ENCODE data around the gene CSK.
A peak's percentile ranks its signal among the peaks of the same experiment; 100 is the strongest.

Gene CSK

DNA sequence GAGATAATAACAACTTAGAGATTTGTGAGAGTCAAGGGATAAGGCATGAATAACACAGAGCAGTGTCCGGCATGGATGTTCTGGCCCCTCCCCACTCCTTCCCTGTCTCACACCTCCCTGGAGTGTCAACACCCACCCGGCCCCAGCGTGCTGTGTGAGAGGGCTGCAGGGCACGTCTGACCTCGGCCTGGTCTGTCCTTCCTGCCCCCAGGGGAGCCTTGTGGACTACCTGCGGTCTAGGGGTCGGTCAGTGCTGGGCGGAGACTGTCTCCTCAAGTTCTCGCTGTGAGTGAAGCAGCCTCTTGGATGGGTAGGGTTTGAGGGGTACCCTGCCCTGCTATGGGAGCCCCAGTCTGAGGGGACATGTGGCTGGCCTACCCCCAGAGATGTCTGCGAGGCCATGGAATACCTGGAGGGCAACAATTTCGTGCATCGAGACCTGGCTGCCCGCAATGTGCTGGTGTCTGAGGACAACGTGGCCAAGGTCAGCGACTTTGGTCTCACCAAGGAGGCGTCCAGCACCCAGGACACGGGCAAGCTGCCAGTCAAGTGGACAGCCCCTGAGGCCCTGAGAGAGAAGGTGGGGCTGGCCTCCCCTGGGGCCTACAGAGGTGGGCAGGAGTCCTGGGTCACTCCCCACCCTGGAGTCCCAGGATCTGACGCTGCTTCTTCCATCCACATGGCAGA lies 19.6 kb downstream of the CSK start:
- DNase-seq (ENCODE audit: low spot score), result no peak

DNA sequence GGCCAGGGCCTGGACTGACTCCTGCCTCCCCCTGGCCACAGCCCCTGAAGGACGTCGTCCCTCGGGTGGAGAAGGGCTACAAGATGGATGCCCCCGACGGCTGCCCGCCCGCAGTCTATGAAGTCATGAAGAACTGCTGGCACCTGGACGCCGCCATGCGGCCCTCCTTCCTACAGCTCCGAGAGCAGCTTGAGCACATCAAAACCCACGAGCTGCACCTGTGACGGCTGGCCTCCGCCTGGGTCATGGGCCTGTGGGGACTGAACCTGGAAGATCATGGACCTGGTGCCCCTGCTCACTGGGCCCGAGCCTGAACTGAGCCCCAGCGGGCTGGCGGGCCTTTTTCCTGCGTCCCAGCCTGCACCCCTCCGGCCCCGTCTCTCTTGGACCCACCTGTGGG lies 20.4 kb downstream of the CSK start:
- DNase-seq (ENCODE audit: low spot score), result no peak

DNA sequence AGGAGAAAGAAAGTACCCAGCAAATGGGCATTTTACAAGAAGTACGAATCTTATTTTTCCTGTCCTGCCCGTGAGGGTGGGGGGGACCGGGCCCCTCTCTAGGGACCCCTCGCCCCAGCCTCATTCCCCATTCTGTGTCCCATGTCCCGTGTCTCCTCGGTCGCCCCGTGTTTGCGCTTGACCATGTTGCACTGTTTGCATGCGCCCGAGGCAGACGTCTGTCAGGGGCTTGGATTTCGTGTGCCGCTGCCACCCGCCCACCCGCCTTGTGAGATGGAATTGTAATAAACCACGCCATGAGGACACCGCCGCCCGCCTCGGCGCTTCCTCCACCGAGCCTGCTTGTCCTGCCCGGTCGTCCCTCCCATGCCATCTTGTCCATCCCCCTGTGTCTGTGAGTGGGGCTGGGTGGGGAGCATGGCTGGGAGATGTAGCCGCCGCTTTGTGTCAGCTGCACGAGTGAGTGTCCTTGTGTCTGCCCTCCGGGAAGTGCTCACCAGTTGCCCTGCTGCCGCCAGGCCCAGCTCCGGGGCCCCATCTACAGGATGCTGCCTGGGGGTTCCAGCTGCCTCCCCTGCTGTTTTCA lies 21.1 kb downstream of the CSK start:
- no peak for DNase-seq (ENCODE audit: low spot score)

DNA sequence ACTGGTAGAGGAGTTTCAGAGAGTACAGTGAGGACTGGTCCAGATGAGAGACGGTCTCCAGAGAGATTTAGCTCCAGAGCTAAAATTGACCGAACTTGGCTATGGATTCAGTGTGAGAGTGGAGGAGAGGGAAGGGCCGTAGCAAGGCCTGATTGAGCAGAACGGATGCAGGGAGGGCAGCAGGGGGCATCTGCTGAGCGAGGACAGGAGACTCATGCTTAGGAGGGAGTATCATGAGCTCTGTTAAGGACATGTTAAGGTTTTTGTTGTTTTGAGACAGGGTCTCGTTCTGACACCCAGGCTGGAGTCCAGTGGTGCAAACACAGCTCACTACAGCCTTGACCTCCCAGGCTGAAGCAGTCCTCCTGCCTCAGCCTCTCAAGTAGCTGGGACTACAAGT lies 23.1 kb downstream of the CSK start:
- DNase-seq (ENCODE audit: low spot score), result no peak

DNA sequence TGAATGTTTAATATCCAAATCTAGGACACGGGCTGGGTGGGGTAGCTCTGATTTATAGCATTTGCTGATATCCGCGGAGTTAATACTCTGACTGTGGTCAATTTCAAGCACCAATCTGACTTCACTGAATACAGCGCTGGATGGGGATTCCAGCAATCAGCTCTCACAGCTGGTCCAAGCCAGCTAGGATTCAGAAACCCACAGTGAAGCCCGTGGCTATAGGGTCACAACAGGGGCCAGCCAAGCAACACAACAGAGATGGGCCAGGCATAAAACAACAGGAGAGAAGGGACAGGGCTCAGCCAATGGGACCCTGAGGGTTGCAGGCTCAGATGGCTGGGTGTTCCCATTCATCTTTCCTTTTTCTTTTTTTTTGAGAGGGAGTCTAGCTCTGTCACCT lies 25.4 kb downstream of the CSK start:
- DNase-seq (ENCODE audit: low spot score), result no peak

DNA sequence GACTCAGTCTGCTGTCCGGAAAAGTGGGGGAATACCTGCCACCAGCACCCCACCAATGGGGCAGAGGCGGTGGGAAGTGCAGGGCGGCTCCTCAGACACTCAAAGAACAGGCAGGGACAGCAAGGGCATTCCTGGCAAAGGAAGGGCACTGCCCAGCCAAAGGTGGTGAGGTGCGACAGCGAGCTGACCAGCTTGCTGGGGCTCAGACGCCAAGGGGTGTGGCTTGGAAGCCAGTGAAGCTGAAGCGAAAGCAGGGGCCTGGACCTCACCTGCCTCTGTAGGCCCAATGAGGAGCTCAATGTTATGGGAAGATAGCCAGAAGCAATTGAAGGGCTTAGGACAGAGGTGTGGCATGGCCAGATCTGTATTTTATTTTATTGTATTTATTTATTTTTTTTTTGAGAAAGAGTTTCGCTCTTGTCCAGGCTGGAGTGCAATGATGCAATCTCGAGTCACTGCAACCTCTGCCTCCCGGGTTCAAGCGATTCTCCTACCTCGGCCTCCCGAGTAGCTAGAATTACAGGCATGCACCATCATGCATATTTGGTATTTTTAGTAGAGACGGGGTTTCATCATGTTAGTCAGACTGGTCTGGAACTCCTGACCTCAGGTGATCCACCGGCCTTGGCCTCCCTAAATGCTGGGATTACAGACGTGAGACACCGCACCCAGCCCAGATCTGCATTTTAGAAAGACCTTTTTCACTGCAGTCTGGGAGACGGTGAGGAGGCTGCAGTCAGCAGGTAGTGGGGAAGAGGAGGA lies 26.4 kb downstream of the CSK start:
- DNase-seq (ENCODE audit: low spot score), result no peak

DNA sequence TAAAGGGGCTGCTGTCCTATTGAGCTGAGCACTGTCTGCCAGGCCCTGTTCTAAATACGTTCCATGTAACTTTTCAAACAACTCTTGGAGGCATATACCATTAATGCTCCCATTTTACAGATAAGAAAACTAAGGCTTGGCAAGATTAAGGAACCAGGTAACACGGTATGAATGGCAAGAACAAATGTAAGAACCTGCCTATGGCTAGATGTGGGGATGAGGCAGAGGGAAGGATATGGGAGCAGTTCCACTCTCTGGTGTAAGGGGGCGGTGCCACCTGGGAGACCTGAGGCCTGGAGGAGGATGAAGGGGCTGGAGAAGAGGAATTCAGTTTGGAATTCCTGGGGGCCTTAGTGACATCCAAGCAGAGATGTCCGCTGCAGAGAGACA lies 27.0 kb downstream of the CSK start:
- DNase-seq (ENCODE audit: low spot score), result no peak

DNA sequence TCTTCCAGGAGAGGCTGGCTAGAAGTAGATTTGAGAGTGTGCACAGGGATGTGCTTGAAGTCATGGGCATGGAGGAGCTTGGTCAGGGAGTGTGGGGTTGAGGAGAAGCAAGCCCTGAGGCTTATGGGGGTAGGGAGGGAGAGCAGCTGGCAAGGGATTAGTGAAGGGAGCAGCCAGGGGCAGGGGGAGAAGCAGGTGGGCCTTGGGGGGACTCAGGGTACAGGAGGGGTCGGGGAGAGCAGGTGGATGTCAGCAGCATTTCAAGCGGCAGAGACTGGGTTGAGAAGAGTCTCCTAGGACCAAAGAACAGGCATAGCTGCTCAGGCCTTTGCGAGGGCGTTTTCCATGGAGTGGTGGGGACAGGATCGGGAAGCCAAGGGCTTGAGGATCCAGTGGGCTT lies 27.4 kb downstream of the CSK start:
- no peak for DNase-seq (ENCODE audit: low spot score)

DNA sequence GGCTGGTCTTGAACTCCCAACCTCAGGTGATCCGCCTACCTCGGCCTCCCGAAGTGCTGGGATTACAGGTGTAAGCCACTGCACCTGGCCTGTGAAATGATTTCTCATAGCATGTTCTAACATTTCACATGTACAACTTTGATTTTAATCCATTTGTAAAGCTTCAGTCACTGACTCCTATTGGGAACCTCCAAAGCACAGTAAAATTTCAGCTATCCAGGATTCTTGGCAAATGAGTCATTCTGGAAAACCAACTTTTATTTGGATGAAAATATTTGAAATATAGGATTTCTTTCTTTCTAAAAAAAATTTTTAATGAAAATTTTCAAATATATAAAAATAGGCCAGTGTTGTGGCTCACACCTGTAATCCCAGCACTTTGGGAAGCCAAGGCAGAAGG lies 28.1 kb downstream of the CSK start:
- no peak for DNase-seq (ENCODE audit: low spot score)

DNA sequence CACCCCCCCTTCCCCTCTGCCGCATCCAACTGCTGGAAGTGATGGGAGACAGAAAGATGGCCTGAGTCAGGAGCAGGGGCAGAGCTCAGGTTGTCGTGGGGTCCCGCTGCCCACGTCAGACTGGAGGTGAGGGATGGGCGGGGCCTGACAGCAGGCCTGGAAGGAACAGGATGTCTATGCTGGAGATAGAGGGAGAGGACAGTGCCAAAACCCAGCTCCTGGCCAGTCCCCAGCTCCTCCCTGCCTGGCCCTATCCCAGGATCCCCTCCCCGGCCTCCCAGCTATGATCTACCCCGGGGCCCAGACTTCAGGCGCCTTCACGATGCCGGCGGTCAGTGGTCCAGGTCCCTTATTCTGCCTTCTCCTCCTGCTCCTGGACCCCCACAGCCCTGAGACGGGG lies 30.7 kb downstream of the CSK start, which contains the start of gene LMAN1L:
Gene LMAN1L, plus strand, starts transcription at position 303 of the 400 bp plus-strand sequence. Its CDS starts 20 bp downstream, at position 323.
- DNase-seq (ENCODE audit: low spot score), result no peak

DNA sequence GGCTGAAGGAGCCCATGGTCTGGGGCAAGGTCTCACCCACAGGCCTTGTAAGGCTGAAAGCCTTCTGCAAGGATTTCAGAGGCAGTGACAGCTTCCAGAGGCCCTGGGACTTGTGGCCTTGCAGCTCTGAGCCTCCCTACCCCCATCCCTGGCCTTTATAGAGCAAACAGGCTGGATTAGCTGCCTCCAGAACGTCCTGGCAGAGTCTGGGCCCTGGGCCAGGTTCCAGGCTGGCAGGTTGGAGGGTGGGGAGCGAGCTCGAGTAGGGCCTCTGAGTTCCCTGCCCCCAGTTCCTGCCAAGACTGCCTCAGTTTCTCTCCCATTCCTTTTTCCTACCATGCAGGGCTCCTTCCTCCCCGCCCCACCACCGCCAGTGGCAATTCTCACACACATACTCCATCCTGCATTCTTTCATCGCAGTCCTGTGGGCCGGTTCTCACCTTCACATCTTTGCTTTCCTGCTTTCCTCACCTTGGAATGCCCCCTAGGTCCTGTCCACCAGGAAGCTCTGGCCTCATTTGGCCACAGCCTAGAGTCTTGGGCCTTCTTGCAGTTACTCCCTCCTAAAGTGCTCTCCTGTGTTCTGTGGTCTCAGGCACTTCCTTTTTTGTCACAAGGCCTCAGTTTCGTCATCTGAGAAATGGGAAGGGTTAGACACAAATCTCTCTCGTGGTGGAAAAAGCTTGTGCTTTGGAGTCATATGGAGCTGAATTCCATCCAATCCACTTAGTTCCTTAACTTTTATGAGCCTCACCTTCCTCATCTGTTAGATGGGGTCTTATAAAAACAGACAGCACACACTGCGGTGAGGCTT lies 33.4 kb downstream of the CSK start:
- DNase-seq (ENCODE audit: low spot score), result no peak

DNA sequence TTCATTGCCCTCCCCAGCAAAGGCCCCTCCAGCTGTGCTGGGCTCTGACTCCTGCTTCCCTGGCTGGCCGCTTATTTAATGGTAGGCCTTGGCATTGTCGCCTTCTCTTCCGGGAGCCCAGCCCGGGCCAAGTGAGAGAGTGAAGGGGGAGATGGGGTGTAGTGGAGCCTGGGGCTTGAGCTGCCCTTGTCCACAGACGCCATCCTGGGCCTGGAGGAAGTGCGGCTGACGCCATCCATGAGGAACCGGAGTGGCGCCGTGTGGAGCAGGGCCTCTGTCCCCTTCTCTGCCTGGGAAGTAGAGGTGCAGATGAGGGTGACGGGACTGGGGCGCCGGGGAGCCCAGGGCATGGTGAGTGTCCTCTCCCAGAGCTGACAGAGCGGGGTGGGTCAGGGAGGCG lies 34.1 kb downstream of the CSK start:
- no peak for DNase-seq (ENCODE audit: low spot score)

DNA sequence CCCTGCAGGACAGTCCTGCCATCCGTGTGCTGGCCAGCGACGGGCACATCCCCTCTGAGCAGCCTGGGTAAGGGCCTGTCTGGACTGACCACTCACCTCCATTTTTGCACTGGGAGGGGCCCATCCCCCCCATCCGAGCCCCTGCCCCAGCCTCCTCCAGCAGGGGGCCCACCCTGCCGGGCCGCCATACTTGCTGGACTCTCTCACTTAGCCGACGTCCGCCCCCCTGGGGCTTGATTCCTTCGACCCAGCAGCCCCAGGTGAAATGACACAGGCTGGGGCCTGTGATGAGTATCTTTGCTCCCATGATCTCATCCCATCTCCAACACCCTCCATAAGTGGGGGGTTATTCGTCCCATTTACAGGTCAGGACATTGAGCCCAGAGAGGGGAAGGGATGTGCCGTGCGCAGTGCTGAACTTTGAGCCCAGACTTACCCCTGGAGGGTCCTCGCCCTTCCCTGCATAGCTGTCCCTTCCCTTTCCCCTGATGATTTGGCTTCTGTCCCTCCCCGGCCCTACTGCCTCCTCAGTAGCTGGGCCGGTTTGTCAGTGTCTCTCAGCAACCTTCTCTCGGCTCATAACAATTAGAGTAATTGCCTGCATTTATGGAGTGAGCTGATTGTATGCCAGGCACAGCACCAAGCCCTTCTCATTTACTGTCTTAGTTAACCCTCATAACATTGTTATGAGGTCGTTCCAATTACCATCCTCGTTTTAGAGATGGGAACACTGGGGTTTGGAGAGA lies 34.9 kb downstream of the CSK start:
- DNase-seq (ENCODE audit: low spot score), result no peak

DNA sequence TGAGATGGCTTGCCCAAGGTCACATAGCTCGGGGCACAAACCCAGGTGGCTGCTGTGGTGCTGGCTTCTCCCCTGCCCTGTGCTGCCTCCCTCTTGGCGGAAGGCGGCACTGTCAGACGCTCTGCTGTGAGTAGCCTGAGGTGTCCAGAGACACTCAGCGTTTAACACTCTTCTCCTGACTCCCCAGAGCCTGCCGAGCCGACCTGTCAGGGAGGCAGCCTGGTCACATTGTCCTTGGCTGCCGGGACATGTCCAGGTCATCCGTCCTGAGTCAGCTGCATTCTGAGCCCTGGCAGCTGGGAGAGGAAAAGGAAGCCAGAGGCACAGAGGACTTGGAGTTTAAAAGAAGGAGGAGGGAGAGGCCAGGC lies 35.5 kb downstream of the CSK start:
- DNase-seq (ENCODE audit: low spot score), result peak; percentile 59

DNA sequence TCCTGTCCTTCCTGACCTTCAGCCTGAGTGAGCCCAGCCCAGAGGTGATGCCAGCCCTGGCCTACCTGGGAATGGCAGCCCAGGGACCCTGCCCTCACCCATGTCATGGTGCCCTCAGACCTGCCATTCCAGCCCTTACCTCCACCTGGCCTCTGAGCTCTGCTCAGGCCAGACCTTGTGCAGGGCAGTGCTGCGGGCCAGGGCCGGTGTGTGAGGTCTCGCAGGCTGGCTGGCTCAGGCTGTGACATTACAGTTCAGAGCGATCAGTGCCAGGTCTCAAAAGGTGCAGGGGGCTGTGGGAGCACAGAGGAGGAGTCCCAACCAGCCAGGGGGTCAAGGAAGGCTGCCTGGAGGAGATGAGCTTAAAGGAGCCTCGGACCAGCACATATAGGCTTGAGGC lies 38.2 kb downstream of the CSK start:
- no peak for DNase-seq (ENCODE audit: low spot score)

DNA sequence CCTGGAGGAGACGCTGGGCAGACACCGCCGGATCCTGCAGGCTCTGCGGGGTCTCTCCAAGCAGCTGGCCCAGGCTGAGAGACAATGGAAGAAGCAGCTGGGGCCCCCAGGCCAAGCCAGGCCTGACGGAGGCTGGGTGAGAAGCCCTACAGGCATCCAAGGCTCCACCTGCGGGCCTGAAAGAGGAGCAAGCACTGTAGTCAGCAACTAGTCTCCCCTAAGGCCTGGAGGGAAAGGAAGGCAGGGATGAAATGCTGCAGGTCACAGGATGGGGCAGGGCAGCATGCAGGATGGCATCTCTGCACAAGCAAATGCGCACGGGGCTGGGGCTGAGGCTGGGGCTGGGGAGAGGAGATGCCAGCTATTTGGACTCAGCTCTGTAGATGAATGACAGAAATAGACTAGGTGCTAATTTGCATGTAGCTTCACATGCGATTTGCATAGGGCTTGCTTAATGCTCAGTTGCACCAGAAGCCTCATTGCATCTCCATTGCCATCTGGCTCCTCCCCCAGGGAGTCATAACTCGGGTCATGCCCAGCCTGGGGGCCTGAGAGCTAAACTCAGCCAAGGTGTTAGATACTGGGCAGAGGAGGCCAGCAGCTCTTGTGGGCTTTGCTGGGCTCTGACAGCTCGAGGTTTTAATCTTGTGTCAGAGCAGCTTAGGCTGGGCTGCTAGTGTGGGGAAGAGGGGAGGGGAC lies 39.4 kb downstream of the CSK start:
- DNase-seq (ENCODE audit: low spot score), result peak; percentile 70

DNA sequence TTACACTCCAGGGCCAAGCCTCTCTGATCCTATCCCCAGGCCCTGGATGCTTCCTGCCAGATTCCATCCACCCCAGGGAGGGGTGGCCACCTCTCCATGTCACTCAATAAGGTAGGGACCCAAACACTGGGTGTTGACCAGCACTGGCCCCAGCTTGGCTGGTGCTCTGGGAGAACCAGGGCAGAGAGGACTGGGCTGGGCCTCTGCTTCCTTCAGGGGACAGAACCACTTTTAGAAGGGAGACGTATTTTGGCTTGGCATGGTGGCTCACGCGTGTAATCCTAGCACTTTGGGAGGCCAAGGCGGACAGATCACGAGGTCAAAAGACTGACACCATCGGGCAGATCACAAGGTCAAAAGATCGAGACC lies 39.9 kb downstream of the CSK start:
- DNase-seq (ENCODE audit: low spot score), result no peak

DNA sequence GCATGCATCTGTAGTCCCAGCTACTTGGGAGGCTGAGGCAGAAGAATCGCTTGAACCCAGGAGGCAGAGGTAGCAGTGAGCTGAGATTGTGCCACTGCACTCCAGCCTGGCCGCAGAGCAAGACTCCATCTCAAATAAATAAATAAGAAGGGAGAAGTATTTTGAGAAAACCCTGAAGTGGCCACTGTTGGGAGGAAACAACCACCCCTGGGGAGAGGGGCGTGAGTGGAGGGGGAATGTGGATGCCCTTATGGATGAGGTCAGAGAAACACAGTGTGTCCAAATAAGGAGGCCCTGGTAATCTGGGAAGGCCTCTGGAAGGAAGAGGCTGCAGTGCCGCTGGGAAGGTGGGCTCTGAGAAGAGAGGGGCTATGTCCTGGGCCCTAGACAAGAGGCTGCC lies 40.4 kb downstream of the CSK start:
- no peak for DNase-seq (ENCODE audit: low spot score)

DNA sequence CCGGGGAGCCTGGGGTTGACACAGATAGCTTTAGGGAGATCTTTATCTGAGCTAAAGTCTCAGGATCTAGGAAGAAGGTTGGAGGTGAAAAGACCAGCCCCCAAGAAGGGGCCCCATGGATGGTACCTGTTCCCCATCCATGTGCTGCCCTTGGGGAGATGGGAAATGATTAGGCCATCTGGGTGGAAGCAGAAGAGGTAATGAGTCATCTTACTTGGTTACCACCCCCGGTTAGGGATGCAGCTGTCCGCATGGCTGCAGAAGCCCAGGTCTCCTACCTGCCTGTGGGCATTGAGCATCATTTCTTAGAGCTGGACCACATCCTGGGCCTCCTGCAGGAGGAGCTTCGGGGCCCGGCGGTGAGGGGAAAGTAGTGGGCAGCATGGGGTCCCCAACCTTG lies 41.4 kb downstream of the CSK start:
- no peak for DNase-seq (ENCODE audit: low spot score)

DNA sequence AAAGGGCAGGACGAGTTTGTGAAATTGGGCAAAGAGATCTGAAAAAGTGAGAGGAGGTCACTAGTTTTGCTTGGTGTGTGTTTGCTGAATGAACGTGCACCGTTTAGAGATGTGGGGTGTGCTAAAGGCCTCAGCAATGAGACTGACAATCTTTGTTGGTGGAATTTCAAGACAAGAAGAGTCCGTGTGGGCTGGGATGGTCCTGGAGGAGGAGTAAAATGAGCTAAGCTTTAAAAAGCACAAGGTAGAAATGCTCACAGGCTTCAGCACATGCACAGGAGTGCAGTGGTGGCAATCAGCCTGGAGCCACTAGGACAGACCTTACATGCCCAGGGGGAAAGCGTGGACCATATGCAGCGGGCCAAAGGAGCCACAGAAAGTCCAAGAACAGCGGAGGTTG lies 43.1 kb downstream of the CSK start:
- no peak for DNase-seq (ENCODE audit: low spot score)

DNA sequence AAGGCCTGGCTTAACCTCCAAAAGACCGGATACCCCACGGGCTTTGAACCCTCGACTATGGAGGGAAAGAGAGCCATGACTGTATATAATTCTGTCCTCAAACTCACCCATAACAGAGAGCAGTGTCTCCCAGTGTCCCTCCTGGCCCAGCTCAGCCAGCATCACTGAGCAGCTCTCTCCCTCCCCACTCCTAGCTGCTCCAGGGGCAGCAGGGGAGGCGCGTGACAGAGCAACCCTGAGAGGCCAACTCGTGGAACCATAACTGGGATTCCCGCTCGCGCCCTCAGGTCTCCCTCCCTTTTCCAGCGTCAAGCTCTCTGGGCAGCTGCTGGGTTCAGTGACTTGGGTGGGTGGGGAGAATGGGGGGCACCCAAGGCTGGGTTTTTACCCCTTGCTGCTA lies 44.0 kb downstream of the CSK start:
- DNase-seq (ENCODE audit: low spot score), result no peak

Measured in ecto neural progenitor cell (in vitro differentiated cells).